Right hindlimb (tissue), 1 donor: ENCODE data around the gene COMP.
A peak's percentile ranks its signal among the peaks of the same experiment; 100 is the strongest.
"Not testable (repeated sequence)": the region's sequence is repeated elsewhere in the genome, so short reads cannot be mapped to it uniquely, and the experiment has no call there.

Source experiments
- DNase-seq: peaks from one replicate; pipeline ENCODE4 v3.0.0-alpha.2; 2018

COMP gene

DNA sequence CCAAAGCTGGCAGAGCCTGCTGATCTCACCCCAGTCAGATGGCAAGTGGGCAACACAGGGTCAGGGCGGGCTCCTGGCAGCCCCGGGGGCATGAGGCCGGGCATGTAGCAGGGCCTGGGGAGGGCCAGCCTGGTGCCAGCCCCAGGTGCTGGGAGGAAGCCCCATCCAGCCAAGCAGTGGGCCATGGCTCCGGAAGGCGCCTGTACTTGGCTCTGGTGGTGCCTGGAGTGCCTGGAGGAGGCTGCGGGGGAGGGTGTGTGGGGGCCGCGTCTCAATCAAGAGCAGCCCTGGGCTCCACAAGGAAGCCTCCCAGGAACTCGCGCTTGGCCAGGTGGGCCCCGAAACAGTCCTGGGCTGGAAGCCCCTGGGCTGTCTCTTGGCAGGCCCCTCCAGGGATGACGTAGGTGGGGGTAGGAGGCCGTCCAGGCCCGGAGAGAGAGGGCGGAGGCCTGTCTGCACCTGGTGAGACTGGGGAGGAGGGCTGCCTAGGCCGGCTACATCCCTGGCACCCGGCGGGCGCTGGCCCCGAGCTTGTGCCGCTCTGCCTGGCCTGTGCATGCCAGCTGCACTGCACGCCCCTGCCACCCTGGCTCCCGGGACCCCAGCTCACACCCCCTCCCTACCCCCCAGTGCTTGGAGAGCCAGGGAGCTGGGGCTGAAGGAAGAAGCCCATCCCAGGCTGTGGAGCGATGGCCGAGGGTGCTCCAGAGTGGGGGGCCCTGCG lies 45.9 kb downstream of the COMP start:
- no peak for DNase-seq

DNA sequence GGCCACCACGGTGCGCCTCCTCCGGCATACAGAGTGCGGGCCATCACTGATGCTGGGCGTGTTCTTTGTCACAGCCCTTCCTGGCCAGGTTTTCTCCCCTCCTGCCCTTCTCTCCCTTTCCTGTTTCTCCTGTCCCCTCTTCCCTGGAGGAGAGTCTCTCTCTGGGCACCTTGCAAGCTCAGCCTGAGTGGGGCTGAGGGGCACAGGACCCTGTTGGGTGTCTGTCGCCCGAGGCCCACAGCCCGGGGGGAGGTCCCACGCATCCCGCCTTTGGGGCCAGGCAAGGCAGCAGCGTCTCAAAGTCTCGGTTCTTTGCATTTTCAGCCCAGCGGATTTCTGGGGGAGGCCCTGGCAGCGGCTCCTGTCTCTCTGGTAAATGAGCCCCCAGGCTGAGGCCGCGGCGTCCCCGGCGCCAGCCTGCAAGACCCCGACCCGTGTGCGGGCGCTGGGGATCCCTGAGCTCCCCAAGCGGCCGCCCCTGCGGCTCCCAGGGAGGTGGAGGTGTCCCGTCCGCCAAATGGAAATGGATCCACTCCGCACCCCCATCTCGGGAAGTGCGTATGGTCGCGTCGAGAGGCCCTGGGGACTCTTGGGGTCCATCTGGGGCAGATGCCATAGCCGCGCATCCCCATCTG lies 47.2 kb downstream of the COMP start:
- DNase-seq = no peak

DNA sequence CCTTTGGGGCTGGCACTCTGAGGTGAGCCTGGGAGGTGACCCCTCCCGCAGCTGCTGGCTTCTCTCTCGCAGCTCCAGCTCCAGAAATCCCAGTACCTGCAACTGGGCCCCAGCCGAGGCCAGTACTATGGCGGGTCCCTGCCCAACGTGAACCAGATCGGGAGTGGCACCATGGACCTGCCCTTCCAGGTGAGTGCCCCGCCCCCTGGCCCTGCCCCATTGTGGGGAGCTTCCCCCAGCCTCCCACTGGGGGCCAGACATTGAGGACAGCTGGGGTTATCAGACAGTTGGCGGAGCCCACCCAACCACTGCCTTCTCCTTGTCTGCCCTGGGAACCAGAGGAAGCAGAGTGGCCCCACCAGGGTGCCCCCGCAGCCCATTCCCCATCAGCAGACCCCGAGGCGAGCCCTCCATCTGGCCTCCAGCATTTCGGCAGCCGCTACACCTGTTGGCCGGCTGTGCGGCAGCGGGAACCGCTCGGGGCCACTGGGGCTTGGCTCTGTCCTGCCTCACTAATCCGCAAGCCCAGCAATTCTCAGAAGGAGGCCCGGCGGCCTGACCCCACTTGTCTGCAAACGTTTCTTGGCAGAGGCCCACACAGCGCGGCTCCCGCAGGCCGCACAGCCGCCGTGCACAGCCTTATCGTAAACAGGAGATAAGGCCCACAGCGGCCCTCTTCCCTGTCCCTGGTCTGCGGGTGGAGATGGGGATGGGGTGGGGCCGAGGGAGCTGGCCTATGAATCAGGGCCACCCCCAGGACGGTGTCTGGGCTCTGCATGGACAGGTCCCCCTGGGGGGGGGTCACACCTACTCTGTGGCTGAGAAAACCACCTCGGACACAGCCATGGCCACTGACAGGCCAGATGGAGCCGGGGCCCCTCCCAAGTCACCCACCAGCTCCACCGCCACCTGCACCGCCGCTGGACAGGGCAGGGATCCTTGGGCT lies 48.0 kb downstream of the COMP start:
- DNase-seq = peak; percentile 80

DNA sequence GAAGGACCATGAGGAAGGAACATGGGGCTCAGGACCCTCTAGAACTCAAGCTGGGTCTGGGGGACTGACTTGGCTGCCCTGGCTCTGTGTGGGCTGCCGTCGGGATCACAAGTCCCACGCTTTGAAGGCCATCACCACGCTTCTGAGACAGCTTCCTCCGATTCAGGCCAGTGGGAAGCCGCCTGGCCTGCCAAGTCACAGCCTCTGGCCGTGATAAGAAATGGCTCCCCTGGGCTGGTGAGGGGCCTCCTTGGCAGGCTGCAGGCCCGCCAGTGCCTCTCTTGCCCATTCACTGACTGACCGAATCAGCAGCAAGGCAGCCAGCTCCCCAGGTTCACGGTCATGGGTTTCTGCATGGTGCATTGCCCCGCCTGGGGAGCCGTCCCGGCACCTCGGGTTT lies 48.8 kb downstream of the COMP start:
- DNase-seq = no peak

DNA sequence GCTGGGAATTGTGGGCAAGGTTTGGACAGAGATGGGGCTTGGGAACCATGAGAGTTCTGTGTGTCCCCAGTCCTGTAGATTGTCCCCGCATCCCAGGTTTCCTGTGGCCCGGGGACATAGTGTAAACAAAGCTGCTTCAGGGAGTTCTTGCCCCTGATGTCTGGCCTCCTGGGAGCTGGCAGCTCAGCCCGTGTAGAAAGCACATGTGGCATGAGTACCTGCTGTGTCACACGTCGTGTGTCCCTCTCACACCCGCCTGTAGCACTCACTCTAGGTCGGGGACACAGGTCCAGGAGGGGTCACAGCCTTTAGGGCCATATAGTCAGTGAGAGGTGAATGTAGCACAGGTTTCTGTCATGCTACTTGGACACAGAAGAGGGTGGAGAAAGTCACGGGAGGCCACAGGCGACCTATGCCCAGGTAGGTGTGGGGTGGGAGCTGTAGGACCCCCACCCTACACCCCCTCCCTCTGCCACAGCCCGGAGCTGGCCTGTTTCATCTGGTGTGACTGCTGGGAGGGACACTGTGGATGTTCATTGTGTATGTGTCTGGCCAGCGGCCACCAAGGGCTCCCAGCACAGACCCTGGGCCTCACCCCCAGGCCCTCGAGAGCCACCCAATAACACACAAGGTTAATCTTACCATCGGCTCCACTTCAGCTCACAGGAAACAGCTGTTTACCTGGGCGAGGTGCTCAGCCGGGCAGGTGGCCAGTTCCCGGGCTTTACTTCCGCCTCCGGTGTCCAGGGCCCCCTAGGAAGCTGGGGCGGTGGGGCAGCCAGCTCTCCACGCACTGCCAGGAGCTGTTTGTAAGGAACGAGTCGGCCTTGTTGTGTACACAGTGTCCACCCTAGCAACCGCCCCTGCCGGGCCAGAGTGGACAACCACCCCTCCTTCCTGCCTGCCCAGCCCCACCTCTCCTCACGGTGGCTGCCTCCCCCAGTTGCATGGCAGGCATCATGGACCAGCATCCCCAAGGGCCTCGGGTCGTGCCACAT lies 49.7 kb downstream of the COMP start:
- peak; percentile 77 for DNase-seq

DNA sequence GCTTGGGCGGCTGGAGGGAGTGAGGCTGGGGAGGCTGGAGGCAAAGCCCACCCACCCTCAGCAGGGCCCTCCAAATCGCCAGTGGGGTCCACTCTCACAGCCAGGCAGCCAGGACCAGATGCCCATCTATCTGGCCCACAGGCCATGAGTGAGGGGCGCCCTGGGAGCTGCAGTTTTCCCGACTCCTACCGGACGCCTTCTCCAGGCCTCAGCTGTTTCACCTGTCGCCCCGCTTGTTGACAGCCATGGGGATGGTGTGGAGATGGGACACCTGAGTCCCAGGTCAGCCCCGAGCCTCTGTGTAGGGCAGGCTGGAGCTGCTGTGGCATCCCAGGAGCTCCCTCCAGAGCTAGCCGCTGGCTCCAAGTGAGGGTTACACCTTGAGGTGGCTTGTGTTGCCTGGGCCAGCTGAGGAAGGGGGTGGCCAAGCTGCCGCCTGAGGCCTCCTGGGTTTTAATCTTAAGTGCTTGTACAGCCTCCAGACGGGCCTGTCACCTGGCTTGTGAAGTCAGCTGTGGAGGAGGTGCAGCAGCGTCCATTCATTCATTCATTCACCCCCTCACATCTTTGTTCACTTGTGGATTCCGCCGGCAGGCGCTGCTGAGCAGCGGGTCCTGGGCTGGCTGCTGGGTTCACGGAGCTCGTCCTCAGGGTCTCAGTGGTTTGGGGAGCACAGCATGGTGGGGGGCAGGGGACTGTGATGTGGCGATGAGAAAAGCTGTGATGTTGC lies 52.0 kb downstream of the COMP start:
- no peak for DNase-seq

DNA sequence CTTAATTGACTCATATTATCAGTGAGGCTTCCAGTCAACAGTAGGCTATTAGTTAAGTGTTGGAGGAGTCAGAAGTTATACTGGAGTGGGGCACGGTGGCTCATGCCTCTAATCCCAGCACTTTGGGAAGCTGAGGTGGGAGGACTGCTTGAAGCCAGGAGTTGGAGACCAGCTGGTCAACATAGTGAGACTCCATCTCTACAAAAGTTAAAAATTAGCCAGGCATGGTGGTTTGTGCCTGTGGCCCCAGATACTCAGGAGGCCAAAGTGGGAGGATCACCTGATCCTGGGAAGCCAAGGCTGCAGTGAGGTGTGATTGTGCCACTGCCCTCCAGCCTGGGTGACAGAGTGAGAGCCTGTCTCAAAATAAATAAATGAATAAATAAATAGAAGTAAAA lies 53.2 kb downstream of the COMP start:
- DNase-seq = no peak

DNA sequence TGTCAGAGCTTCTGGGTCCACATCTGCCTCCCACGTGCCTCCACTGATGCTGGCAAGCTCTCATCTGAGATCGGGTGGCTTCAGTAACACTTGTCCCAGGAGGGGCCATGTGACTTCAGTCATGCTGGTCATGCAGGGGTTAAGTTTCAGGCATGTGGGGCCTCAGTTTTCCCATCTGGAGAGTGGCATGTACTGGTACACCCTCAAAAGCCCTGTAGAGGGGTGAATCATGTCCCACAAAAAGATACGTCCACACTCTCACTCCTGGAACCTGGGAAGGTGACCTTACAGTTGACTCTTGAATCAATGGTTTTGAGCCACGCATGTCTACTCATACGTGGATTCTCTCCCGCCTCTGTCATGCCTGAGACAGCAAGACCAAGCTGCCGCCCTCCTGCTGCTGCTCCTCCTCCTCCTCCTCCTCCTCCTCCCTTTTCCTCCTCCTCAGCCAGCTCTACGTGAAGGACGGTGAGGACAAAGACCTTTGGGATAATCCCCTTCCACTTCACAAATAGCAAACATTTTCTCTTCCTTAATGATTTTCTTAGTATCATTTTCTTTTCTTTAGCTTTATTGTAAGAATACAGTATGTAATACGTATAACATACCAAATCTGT lies 53.7 kb downstream of the COMP start:
- no peak for DNase-seq

DNA sequence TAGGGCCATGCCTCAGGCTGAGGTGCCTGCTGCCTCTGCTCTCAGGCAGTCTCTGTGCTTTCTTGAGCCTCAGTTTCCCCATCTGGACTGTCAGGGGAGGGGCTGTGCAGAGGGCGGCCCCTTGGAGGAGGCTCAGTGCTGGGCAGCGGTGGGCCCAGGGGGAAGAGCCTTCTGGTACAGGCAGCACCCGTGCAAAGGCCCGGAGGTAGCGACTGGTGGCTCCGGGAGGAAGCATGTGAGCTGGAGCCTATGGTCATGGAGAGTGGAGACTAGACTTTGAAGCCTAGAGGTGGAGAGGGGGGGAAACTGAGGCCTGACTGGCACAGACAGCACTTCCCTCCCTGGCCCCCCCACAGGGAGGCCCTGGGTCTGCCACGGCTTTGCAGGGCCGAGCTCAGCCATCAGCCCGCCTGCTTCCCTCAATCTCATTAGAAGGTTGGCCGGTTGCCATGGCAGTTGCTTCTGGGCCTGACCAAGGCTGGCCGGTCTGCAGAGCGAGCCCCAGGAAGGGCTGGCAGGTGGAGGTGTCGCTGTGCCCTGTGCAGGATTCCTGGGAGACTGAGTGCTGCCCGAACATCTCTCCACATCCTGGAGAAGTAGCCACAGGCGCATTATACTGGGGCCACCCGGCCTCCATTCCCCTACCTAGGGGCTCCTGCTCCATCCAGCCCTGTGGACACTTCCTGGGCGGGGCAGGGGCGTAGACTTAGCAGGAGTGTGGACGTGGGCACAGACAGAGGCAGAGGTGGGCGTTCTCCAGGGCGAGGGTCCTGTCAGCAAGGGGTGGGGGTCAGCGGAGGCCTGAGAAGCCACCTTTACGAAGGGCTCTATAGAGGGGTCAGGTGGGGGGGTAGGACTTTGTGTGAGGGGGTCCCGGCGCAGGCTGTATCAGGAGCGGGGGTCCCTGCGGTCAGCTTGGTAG lies 54.4 kb downstream of the COMP start:
- DNase-seq = no peak

DNA sequence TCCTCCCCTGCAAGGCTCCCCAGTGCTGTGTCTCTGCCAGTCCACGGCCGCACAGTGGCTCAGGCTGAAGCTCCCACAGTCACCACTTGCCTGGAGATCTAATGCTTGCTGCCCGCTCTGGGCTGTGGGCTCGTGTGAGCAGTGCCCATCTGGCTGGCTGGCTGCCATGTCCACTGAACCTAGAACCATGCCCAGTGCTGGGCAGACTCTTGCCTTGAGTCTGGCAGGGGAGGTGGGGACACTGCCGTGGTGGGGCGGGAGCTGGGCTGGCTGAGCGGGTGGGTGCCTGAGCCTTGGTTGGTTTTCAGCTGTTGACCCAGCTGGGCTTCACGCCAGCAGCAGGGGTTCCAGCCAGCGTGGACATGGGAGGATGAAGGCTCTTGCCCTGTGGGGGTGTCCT lies 55.4 kb downstream of the COMP start:
- no peak for DNase-seq

DNA sequence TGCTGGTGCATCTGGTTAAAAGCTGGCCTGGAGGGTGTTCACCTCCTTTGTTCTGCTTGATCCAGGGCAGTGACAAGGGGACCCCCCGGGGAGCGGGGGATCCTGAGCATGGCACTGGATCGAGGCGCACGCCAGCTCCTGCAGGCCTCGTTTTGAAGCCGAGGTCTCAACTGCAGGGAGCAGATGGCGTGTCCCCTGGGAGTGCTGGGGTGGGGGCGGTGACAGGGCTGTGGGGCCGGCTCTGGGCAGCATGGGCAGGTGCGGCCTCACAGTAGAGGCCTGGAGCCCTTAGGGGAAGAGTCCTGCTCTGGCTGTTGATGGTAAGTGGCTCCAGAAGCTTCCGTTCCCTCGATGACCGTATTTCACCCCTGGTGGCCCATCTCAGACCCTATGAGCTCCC lies 55.8 kb downstream of the COMP start:
- DNase-seq = no peak

DNA sequence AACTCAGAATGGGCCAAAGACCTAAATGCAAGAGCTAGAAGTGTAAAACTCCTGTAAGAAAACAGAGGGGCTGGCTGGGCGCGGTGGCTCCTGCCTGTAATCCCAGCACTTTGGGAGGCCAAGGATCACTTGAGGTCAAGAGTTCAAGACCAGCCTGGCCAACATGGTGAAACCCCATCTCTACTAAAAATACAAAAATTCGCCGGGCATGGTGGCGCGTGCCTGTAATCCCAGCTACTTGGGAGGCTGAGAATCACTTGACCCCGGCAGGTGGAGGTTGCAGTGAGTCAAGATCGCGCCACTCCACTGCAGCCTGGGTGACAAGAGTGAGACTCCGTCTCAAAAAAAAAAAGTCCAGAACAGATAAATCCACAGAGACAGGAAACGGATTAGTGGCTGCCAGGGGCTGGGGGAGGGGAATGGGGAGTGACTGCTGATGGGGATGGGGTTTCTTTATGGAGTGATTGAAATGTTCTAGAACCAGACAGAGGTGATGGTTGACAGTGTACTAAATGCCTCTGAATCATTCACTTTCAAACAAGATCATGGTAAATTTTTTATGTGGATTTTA lies 57.3 kb downstream of the COMP start:
- DNase-seq = not testable (repeated sequence)

DNA sequence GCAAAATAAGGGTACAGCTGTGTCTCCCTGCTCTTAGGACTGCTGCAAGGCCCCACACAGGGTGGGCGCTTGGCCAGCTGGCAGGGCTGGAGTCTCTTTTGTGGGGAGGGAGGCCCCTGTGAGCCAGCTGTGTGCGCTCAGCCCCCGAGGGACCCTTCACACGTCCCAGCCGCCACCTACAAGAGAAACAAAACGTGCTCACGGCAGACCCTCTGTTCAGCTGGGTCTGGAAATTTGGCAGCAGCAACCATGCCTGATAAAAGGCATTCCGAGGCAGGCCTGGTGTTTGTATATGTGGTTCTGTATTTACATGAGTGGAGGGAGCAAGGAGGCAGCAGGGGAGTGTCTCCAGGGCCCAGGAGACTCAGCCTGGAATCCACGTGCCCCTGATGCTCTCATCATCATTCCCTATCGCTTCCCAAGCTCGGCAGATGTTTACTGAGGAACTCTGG lies 57.9 kb downstream of the COMP start:
- DNase-seq = peak; percentile 70
